HG03039 (cell line): ENCODE results near the gene CTSL.

ENCODE experiments used
- ATAC-seq: cut with Tn5 transposase; IDR thresholded peaks from one replicate; pipeline ENCODE4 v1.9.1; 2021; ENCODE audit warnings: mild to moderate bottlenecking, moderate library complexity; ENCODE audit not compliant: unreplicated experiment

Gene CTSL

DNA sequence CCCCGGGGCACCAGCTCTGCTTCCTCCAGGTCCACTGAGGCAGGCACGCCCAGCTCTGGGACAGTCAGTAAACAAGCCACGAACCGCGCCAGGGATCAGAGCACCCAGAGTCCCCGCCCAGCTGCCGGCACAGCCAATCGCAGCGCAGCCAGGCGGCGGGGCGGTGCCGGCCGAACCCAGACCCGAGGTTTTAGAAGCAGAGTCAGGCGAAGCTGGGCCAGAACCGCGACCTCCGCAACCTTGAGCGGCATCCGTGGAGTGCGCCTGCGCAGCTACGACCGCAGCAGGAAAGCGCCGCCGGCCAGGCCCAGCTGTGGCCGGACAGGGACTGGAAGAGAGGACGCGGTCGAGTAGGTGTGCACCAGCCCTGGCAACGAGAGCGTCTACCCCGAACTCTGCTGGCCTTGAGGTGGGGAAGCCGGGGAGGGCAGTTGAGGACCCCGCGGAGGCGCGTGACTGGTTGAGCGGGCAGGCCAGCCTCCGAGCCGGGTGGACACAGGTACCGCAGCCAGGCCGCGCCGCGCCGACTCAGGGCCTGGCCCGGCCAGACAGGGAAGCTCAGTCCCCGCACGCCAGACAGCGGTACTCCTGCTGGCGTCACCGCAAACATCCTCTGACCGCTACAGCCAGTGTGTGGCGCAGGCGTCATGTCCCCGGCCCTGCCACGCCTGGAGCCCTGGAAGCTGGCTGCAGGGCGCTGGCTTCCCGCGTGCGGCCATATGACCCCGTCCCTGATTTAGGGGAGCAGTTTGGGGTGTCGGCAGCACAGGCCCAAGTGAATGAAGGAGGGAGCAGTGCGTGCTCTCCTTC, at the start of gene CTSL:
Gene CTSL, plus strand, starts transcription at position 220 of the 810 bp plus-strand sequence. CDS start 1,485 bp downstream, outside the sequence.
- ATAC-seq = no peak

- ATAC-seq = no peak
Measured at GRCh38 chr9:87676976-87677775, 48.7 kb upstream of the CTSL start.

- ATAC-seq = no peak
Measured at GRCh38 chr9:87677776-87678587, 47.9 kb upstream of the CTSL start.

GRCh38 chr9:87678650-87679355, 47.1 kb upstream of the CTSL start:
- ATAC-seq = no peak

DNA sequence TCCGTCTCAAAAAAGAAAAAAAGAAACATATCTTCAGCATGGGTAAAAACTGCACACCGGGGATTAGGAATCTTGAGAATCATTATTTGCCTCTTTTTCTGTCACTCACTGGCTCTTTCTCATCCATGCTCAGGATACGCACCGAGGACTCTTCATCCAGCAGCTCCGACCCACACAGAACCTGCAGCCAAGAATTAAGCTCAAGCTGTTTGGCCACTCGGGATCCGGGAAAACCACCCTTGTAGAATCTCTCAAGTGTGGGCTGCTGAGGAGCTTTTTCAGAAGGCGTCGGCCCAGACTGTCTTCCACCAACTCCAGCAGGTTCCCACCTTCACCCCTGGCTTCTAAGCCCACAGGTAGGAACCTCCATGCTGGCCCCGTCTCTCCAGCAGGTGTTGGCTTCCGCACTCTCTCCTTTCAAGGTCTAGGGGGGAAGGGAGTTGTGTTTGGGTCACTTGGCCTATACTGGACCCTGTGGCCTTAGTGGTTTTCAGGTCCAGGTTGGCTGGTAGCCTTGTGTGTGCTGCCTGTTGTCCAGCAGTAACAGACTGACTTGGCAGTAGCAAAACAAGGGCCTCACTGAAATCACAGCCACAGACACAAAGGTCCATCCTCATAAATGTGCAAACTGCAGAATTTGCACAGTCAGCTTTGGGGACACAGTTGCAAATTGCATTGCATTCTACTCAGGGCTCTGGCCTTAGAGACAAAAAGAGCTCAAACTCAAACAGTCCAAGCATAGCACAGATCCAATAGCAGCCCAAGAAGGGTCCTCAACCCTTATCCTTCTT, 44.5 kb upstream of the CTSL start:
- no peak for ATAC-seq

DNA sequence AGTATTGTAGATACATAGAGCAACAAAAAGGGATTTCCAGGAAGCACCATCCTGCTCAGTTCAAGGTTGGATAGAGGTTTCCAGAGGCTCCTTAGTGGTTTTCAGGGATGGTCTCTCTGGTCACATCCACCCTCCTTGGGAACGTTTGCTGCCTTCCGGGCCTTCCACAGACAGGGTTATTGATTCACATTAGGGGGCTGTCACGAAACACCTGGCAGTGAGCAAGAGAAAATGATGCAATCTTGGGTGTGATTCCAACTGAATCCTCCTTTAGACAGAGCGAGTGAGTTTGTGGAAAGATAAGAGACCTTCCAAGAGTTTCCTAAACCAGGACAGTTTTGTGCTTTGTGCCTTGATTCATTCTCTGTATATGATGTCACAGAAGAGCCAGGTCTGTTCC, 43.8 kb upstream of the CTSL start:
- no peak for ATAC-seq

- no peak for ATAC-seq
Measured at GRCh38 chr9:87682618-87683017, 43.3 kb upstream of the CTSL start.

- no peak for ATAC-seq
Measured at GRCh38 chr9:87683751-87684626, 41.9 kb upstream of the CTSL start.

- no peak for ATAC-seq
Measured at GRCh38 chr9:87684627-87685219, 41.2 kb upstream of the CTSL start.

- ATAC-seq = no peak
Measured at GRCh38 chr9:87685441-87685840, 40.5 kb upstream of the CTSL start.

- ATAC-seq = no peak
Measured at GRCh38 chr9:87685871-87686519, 39.9 kb upstream of the CTSL start.

DNA sequence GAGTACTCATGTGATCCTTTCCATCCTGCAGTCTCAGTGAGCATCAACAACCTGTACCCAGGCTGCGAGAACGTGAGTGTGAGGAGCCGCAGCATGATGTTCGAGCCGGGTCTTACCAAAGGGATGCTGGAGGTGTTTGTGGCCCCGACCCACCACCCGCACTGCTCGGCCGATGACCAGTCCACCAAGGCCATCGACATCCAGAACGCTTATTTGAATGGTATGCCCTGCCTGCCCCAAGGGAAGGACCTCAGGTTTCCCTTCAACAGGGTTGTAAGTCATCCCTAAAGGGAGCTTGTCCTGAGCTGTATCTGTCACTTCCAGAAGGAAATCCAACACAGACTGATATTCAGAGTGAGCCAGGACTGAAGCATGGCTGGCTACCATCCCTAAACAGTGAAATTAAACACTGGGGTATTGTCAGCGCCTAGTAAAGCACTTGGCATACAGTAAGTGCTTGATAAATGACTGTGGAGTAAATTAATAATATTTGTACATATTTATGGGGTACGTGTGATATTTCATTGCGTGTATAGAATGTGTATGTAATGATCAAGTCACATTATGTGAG, 39.3 kb upstream of the CTSL start:
- no peak for ATAC-seq

GRCh38 chr9:87687207-87687606, 38.7 kb upstream of the CTSL start:
- ATAC-seq = no peak

- no peak for ATAC-seq
Measured at GRCh38 chr9:87694236-87694755, 31.6 kb upstream of the CTSL start.

GRCh38 chr9:87695523-87695922, 30.4 kb upstream of the CTSL start:
- ATAC-seq = no peak

GRCh38 chr9:87696641-87697040, 29.3 kb upstream of the CTSL start:
- no peak for ATAC-seq

- no peak for ATAC-seq
Measured at GRCh38 chr9:87698069-87698809, 27.7 kb upstream of the CTSL start.
